Measurements from ENCODE around the gene PDE4B.

The PDE4B gene

GRCh38 chr1:66335859-66336640, 543.4 kb downstream of the PDE4B start:
- in situ Hi-C loops (cut with MboI; ENCODE audit: low sequenced_read_pairs, unreplicated experiment): loop anchor here (25.0 kb wide), 1 partner anchor 601 kb away; no protein-coding TSS in a partner anchor
- no peak for TF ChIP-seq CTCF (IDR thresholded peaks at IDR 0.05; ENCODE audit: borderline replicate concordance, control extremely low read depth, extremely low read depth, insufficient read depth, missing control alignments)
- DNase-seq (ENCODE audit: low spot score): peak; percentile 64

- in situ Hi-C loops (cut with MboI; ENCODE audit: low sequenced_read_pairs, unreplicated experiment): loop anchor here (25.0 kb wide), 1 partner anchor 601 kb away; no protein-coding TSS in a partner anchor
- TF ChIP-seq CTCF (IDR thresholded peaks at IDR 0.05; ENCODE audit: borderline replicate concordance, control extremely low read depth, extremely low read depth, insufficient read depth, missing control alignments): no peak
- DNase-seq (ENCODE audit: low spot score): no peak
Observed at GRCh38 chr1:66336641-66336990, 543.9 kb downstream of the PDE4B start.

- DNase-seq (ENCODE audit: low spot score): no peak
- TF ChIP-seq CTCF (IDR thresholded peaks at IDR 0.05; ENCODE audit: borderline replicate concordance, control extremely low read depth, extremely low read depth, insufficient read depth, missing control alignments): no peak
- in situ Hi-C loops (cut with MboI; ENCODE audit: low sequenced_read_pairs, unreplicated experiment): loop anchor here (25.0 kb wide), 1 partner anchor 600 kb away; no protein-coding TSS in a partner anchor
Observed at GRCh38 chr1:66337249-66337648, 544.6 kb downstream of the PDE4B start.

- TF ChIP-seq CTCF (IDR thresholded peaks at IDR 0.05; ENCODE audit: borderline replicate concordance, control extremely low read depth, extremely low read depth, insufficient read depth, missing control alignments): no peak
- in situ Hi-C loops (cut with MboI; ENCODE audit: low sequenced_read_pairs, unreplicated experiment): loop anchor here (25.0 kb wide), 1 partner anchor 597 kb away; no protein-coding TSS in a partner anchor
- DNase-seq (ENCODE audit: low spot score): no peak
Observed at GRCh38 chr1:66339944-66340343, 547.2 kb downstream of the PDE4B start.

- no peak for DNase-seq (ENCODE audit: low spot score)
- TF ChIP-seq CTCF (IDR thresholded peaks at IDR 0.05; ENCODE audit: borderline replicate concordance, control extremely low read depth, extremely low read depth, insufficient read depth, missing control alignments): no peak
- in situ Hi-C loops (cut with MboI; ENCODE audit: low sequenced_read_pairs, unreplicated experiment): loop anchor here (25.0 kb wide), 1 partner anchor 596 kb away; no protein-coding TSS in a partner anchor
Observed at GRCh38 chr1:66341446-66342089, 548.9 kb downstream of the PDE4B start.

- in situ Hi-C loops (cut with MboI; ENCODE audit: low sequenced_read_pairs, unreplicated experiment): loop anchor here (25.0 kb wide), 1 partner anchor 595 kb away; no protein-coding TSS in a partner anchor
- DNase-seq (ENCODE audit: low spot score): no peak
- TF ChIP-seq CTCF (IDR thresholded peaks at IDR 0.05; ENCODE audit: borderline replicate concordance, control extremely low read depth, extremely low read depth, insufficient read depth, missing control alignments): no peak
Observed at GRCh38 chr1:66342707-66343106, 550.0 kb downstream of the PDE4B start.

Data from GM13976 (cell line).